GM19463 (cell line): ENCODE results near the gene UNG.

Experiments
- ATAC-seq: cut with Tn5 transposase; IDR thresholded peaks from one replicate; pipeline ENCODE4 v1.9.1; 2021; ENCODE audit warnings: mild to moderate bottlenecking, moderate library complexity; ENCODE audit not compliant: unreplicated experiment

UNG gene

GRCh38 chr12:109154451-109155438 is 57.3 kb downstream of the UNG start:
- peak; percentile 86 for ATAC-seq

DNA sequence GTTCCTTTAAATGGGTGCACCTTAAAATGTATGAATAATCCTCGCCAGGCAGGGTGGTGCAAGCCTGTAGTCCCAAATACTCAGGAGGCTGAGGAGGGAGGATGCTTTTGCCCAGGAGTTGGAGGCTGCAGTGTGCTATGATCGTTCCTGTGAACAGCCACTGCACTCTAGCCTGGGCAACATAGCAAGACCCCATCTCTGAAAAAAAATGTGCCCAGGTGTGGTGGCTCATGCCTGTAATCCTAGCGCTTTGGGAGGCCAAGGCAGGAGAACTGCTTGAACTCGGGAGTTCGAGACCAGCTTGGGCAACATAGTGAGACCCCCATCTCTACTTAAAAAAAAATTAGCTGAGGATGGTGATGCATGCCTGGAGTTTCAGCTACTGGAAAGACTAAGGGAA is 58.6 kb downstream of the UNG start:
- ATAC-seq = no peak

DNA sequence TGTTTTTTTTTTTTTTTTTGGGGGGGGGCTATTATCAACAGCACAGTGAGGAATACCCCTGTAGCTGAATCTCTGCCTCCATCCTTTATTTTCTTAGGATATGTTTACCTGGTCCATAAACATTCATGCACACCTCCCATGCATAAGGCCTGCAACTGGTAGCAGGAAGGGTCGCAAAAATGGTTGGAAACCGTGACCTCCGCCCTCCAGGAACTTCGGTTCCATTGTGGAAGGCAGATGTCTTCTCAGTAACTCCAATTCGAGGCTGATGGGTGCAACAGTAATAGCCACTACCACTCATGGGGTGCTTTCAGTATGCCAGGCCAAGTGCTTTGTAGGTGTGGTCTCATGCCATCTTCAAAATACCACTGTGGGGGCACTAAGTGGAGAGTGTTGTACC is 59.2 kb downstream of the UNG start:
- no peak for ATAC-seq

GRCh38 chr12:109157986-109158385 is 60.6 kb downstream of the UNG start:
- no peak for ATAC-seq

- ATAC-seq = no peak
Observed at GRCh38 chr12:109160433-109160832, 63.0 kb downstream of the UNG start.
